H1 (cell line): Measurements from ENCODE around the gene CLP1. TPM values are rescaled to one million over a fixed set of nuclear protein-coding genes. Genes with fewer than 3 reads are reported as not detected.
A peak's percentile ranks its signal among the peaks of the same experiment; 100 is the strongest.

Experiments used
- ASH2L ChIP-seq: fragments of 200-600, 300-600 bp; sonication (generic); IDR thresholded peaks from one replicate; pipeline ENCODE4 v1.7.1; 2017; ENCODE audit warnings: low read length
- BACH1 ChIP-seq: IDR thresholded peaks from 2 replicates; pipeline ENCODE4 v1.6.1; 2012; ENCODE audit warnings: low read length, improper control_type of control experiment
- BRCA1 ChIP-seq: IDR thresholded peaks from 2 replicates; pipeline ENCODE4 v1.6.1; 2012; ENCODE audit warnings: low read depth, low read length, improper control_type of control experiment
- CHD2 ChIP-seq: IDR thresholded peaks from 2 replicates; pipeline ENCODE4 v1.6.1; 2012; ENCODE audit warnings: low read length, improper control_type of control experiment
- CHD7 ChIP-seq: fragments of 300-600 bp; sonication (generic); IDR thresholded peaks from 2 replicates; pipeline ENCODE4 v1.7.1; 2012; ENCODE audit warnings: low read length, moderate library complexity, mild to moderate bottlenecking, inconsistent platforms; ENCODE audit not compliant: insufficient replicate concordance
- CTBP2 ChIP-seq: IDR thresholded peaks from 2 replicates; pipeline ENCODE4 v1.7.0; 2011; ENCODE audit warnings: borderline replicate concordance, mild to moderate bottlenecking, moderate library complexity, mixed read lengths, low read length; ENCODE audit not compliant: insufficient read depth, insufficient read length
- EGR1 ChIP-seq: IDR thresholded peaks from 2 replicates; pipeline ENCODE4 v1.6.1; 2011; ENCODE audit warnings: low read depth, low read length, borderline replicate concordance
- KDM1A ChIP-seq: fragments of 200-600, 300-600 bp; sonication (generic); IDR thresholded peaks from 2 replicates; pipeline ENCODE4 v1.7.1; 2016; ENCODE audit warnings: mild to moderate bottlenecking, low read length, borderline replicate concordance
- KDM5A ChIP-seq: fragments of 200-600 bp; IDR thresholded peaks from 2 replicates; pipeline ENCODE4 v1.7.1; 2012; ENCODE audit warnings: mild to moderate bottlenecking, low read length, inconsistent platforms, mixed read lengths
- MAX ChIP-seq: IDR thresholded peaks from 2 replicates; pipeline ENCODE4 v1.6.1; 2012; ENCODE audit warnings: inconsistent platforms
- SUZ12 ChIP-seq: fragments of 200-600 bp; sonication (generic); IDR thresholded peaks from 2 replicates; pipeline ENCODE4 v1.6.1; 2012; ENCODE audit warnings: mild to moderate bottlenecking, inconsistent platforms, low read length, moderate library complexity, mixed read lengths
- polyA plus RNA-seq, 7 experiments: library from polyadenylated mRNA; depleted of rRNA in 3 of 7; stranded (reverse) in 5 of 7; unstranded in 2 of 7; fragments of >200 nt in 5 of 7; fragments of 200-250 nt in 2 of 7; gene quantifications; 1 replicate in 5 of 7; 2 replicates in 1 of 7; 4 replicates in 1 of 7; pipeline versions ENCODE4 v1.2.1 to v1.2.3, GENCODE V29; 2011 to 2013; ENCODE audit warnings: missing spikeins in 2 of 7, mixed read lengths in 2 of 7
- total RNA-seq: library from RNA; stranded (reverse); fragmentation: NEBNext Ultra II Directional; extraction: Animal tissue kit (Norgen Biotek cat#: 25700); gene quantifications from 2 replicates; pipeline ENCODE4 v1.2.1, GENCODE V29; 2021

The CLP1 gene
- total and polyA plus RNA-seq, 2 of the 8 experiments (the other 6 are each of a cell fraction or from before 2014, with no cell fraction given), result 29.4 to 29.9 TPM

- TF ChIP-seq CHD7, result no peak
- TF ChIP-seq CTBP2, result no peak
- no peak for TF ChIP-seq BACH1
- peak; percentile 14; the same call in 1 of the 2 replicates for TF ChIP-seq CHD2
- no peak for TF ChIP-seq SUZ12
- no peak for TF ChIP-seq KDM5A
- no peak for TF ChIP-seq KDM1A
- TF ChIP-seq EGR1, result no peak
- TF ChIP-seq MAX, result no peak
- peak; percentile 14 for TF ChIP-seq ASH2L
- TF ChIP-seq BRCA1, result no peak
Measured at GRCh38 chr11:57667117-57667735, 9.7 kb downstream of the CLP1 start (continued).
